GM12878 (cell line): Measurements from ENCODE around the gene PIGB. TPM values are rescaled to one million over a fixed set of nuclear protein-coding genes. Genes with fewer than 3 reads are reported as not detected.

Experiments used
- HCFC1 ChIP-seq: fragments of 150-350 bp; IDR thresholded peaks from 2 replicates; pipeline ENCODE4 v1.6.1; 2014; ENCODE audit warnings: low read length
- KLF5 ChIP-seq: fragments of 450-650 bp; IDR thresholded peaks from 2 replicates; pipeline ENCODE4 v1.6.1; 2014; ENCODE audit warnings: mild to moderate bottlenecking; ENCODE audit not compliant: partially characterized antibody
- MEF2A ChIP-seq: IDR thresholded peaks from 2 replicates; pipeline ENCODE4 v1.6.1; 2011; ENCODE audit warnings: low read depth, mild to moderate bottlenecking, low read length, moderate library complexity; ENCODE audit not compliant: insufficient read depth
- MEF2B ChIP-seq: fragments of 450-650 bp; IDR thresholded peaks from 2 replicates; pipeline ENCODE4 v1.6.1; 2018; ENCODE audit warnings: mild to moderate bottlenecking, moderate library complexity; ENCODE audit not compliant: partially characterized antibody, poor library complexity, severe bottlenecking
- MTA2 ChIP-seq: fragments of 450-650 bp; IDR thresholded peaks from 2 replicates; pipeline ENCODE4 v1.6.1; 2016; ENCODE audit warnings: low read depth, mild to moderate bottlenecking, moderate library complexity
- MTA3 ChIP-seq: IDR thresholded peaks from 2 replicates; pipeline ENCODE4 v1.6.1; 2012; ENCODE audit warnings: low read length, inconsistent platforms, borderline replicate concordance
- NFIC ChIP-seq: IDR thresholded peaks from 2 replicates; pipeline ENCODE4 v1.6.1; 2012; ENCODE audit warnings: low read depth, mild to moderate bottlenecking, inconsistent platforms, low read length, moderate library complexity
- NR2C2 ChIP-seq: IDR thresholded peaks from 2 replicates; pipeline ENCODE4 v1.6.1; 2011; ENCODE audit warnings: borderline replicate concordance, low read depth; ENCODE audit not compliant: control insufficient read depth, insufficient read length
- NRF1 ChIP-seq: conservative IDR thresholded peaks from 2 replicates; pipeline ENCODE4 v1.6.1; 2011; ENCODE audit warnings: mild to moderate bottlenecking, low read depth, low read length, improper control_type of control experiment
- RBBP5 ChIP-seq: fragments of 200-600 bp; sonication (generic); conservative IDR thresholded peaks from 2 replicates; pipeline ENCODE4 v1.6.1; 2016
- SPI1 ChIP-seq: IDR thresholded peaks from 2 replicates; pipeline ENCODE4 v1.6.1; 2011; ENCODE audit warnings: low read depth, mild to moderate bottlenecking, low read length, moderate library complexity, borderline replicate concordance; ENCODE audit not compliant: insufficient read depth
- ZZZ3 ChIP-seq: IDR thresholded peaks from 2 replicates; pipeline ENCODE4 v1.6.1; 2011; ENCODE audit warnings: low read depth; ENCODE audit not compliant: control insufficient read depth, insufficient read length
- polyA plus RNA-seq, 11 experiments: library from polyadenylated mRNA; depleted of rRNA in 4 of 11; unstranded in 6 of 11; stranded (reverse) in 5 of 11; fragments of >200 nt; fragmentation: Nextera tagmentation in 4 of 11; fragmentation: Illumina TruSeq in 1 of 11; extraction: Ambion mirVana in 4 of 11; extraction: Trizol in 1 of 11; gene quantifications; 1 replicate in 1 of 11; 2 replicates in 10 of 11; pipeline versions ENCODE4 v1.2.1 to v1.2.3, GENCODE V29; 2011 to 2016; ENCODE audit warnings: inconsistent platforms in 2 of 11, missing spikeins in 2 of 11, low read depth in 1 of 11
- total RNA-seq, 4 experiments: library from RNA; depleted of rRNA in 3 of 4; stranded (reverse); fragments of >200 nt in 3 of 4; fragmentation: Illumina TruSeq in 1 of 4; extraction: Trizol in 1 of 4; gene quantifications; 2 replicates each; pipeline versions ENCODE4 v1.2.1 to v1.2.3, GENCODE V29; 2013 to 2021
- TF ChIP-seq, protein P1 (sequence below): fragments of 450-650 bp; IDR thresholded peaks from 2 replicates; pipeline ENCODE4 v1.6.1; 2016; ENCODE audit warnings: mild to moderate bottlenecking
- TF ChIP-seq, protein P2 (sequence below): fragments of 450-650 bp; IDR thresholded peaks from 2 replicates; pipeline ENCODE4 v1.6.1; 2017; ENCODE audit warnings: low read depth, mild to moderate bottlenecking, moderate library complexity
- TF ChIP-seq, protein P3 (sequence below): fragments of 450-650 bp; IDR thresholded peaks from 2 replicates; pipeline ENCODE4 v1.6.1; 2017; ENCODE audit warnings: borderline replicate concordance
- TF ChIP-seq, protein P4 (sequence below): fragments of 150-350 bp; IDR thresholded peaks from 2 replicates; pipeline ENCODE4 v1.6.1; 2014; ENCODE audit warnings: mild to moderate bottlenecking, low read depth, low read length
- TF ChIP-seq, protein P5 (sequence below): fragments of 450-650 bp; IDR thresholded peaks from 2 replicates; pipeline ENCODE4 v1.6.1; 2017; ENCODE audit warnings: mild to moderate bottlenecking, moderate library complexity

PIGB gene
- total and polyA plus RNA-seq, 10 of the 15 experiments (the other 5 are each of a cell fraction or from before 2014, with no cell fraction given), result 17.9 to 46.0 (median 25.2) TPM

DNA sequence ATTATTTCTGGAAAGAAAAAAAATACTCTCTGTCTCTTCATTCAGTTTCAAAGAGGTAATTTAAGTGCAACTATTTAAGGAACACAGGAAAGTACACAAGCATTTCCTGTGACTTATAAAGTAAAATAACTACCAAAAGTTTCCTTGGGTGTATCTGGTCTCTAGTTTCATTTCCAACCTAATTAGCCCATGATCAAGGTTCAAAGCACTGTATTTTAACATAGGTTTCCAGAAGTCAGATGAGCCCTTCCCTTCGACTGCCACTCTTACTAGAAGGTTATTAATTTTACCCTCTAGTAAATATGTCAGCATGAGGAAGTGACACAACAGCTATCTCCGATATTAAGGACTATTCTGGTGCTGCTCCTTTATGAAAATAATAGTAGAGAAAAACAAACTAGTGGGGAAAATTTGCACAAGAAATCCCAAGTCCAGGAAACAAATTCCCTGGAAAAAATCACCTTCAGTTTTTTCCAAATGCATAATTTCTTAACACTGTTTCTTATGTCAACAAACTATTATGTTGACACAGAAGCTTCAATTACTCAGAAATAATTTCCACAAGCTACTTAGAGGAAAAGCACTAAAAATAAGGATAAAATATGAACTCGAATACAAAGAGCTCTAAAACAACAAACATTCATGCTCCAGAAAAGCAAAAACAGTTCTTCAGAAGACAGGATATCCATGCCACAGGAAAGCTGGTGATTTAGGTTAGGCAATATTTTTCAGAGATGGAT lies 53.8 kb downstream of the PIGB start (continued):
- TF ChIP-seq, protein P1, sequence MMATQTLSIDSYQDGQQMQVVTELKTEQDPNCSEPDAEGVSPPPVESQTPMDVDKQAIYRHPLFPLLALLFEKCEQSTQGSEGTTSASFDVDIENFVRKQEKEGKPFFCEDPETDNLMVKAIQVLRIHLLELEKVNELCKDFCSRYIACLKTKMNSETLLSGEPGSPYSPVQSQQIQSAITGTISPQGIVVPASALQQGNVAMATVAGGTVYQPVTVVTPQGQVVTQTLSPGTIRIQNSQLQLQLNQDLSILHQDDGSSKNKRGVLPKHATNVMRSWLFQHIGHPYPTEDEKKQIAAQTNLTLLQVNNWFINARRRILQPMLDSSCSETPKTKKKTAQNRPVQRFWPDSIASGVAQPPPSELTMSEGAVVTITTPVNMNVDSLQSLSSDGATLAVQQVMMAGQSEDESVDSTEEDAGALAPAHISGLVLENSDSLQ, result peak; percentile 61; the same call in 1 of the 2 replicates
- TF ChIP-seq, protein P2, sequence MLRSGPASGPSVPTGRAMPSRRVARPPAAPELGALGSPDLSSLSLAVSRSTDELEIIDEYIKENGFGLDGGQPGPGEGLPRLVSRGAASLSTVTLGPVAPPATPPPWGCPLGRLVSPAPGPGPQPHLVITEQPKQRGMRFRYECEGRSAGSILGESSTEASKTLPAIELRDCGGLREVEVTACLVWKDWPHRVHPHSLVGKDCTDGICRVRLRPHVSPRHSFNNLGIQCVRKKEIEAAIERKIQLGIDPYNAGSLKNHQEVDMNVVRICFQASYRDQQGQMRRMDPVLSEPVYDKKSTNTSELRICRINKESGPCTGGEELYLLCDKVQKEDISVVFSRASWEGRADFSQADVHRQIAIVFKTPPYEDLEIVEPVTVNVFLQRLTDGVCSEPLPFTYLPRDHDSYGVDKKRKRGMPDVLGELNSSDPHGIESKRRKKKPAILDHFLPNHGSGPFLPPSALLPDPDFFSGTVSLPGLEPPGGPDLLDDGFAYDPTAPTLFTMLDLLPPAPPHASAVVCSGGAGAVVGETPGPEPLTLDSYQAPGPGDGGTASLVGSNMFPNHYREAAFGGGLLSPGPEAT, result peak; percentile 29; the same call in 1 of the 2 replicates
- TF ChIP-seq NFIC (peak; percentile 20; the same call in 1 of the 2 replicates), MTA2 (peak; percentile 48; the same call in 1 of the 2 replicates), NRF1 (no peak), RBBP5 (no peak), ZZZ3 (no peak), HCFC1 (no peak), MEF2B (peak; percentile 44), SPI1 (peak; percentile 34; the same call in 1 of the 2 replicates), KLF5 (no peak), MEF2A (0 out of 2 replicates have a peak, but pooled peaks have one; percentile 36), NR2C2 (no peak), MTA3 (no peak)
- TF ChIP-seq, protein P3, sequence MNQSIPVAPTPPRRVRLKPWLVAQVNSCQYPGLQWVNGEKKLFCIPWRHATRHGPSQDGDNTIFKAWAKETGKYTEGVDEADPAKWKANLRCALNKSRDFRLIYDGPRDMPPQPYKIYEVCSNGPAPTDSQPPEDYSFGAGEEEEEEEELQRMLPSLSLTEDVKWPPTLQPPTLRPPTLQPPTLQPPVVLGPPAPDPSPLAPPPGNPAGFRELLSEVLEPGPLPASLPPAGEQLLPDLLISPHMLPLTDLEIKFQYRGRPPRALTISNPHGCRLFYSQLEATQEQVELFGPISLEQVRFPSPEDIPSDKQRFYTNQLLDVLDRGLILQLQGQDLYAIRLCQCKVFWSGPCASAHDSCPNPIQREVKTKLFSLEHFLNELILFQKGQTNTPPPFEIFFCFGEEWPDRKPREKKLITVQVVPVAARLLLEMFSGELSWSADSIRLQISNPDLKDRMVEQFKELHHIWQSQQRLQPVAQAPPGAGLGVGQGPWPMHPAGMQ, result no peak
- TF ChIP-seq, protein P4, sequence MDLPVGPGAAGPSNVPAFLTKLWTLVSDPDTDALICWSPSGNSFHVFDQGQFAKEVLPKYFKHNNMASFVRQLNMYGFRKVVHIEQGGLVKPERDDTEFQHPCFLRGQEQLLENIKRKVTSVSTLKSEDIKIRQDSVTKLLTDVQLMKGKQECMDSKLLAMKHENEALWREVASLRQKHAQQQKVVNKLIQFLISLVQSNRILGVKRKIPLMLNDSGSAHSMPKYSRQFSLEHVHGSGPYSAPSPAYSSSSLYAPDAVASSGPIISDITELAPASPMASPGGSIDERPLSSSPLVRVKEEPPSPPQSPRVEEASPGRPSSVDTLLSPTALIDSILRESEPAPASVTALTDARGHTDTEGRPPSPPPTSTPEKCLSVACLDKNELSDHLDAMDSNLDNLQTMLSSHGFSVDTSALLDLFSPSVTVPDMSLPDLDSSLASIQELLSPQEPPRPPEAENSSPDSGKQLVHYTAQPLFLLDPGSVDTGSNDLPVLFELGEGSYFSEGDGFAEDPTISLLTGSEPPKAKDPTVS, result no peak
- TF ChIP-seq, protein P5, sequence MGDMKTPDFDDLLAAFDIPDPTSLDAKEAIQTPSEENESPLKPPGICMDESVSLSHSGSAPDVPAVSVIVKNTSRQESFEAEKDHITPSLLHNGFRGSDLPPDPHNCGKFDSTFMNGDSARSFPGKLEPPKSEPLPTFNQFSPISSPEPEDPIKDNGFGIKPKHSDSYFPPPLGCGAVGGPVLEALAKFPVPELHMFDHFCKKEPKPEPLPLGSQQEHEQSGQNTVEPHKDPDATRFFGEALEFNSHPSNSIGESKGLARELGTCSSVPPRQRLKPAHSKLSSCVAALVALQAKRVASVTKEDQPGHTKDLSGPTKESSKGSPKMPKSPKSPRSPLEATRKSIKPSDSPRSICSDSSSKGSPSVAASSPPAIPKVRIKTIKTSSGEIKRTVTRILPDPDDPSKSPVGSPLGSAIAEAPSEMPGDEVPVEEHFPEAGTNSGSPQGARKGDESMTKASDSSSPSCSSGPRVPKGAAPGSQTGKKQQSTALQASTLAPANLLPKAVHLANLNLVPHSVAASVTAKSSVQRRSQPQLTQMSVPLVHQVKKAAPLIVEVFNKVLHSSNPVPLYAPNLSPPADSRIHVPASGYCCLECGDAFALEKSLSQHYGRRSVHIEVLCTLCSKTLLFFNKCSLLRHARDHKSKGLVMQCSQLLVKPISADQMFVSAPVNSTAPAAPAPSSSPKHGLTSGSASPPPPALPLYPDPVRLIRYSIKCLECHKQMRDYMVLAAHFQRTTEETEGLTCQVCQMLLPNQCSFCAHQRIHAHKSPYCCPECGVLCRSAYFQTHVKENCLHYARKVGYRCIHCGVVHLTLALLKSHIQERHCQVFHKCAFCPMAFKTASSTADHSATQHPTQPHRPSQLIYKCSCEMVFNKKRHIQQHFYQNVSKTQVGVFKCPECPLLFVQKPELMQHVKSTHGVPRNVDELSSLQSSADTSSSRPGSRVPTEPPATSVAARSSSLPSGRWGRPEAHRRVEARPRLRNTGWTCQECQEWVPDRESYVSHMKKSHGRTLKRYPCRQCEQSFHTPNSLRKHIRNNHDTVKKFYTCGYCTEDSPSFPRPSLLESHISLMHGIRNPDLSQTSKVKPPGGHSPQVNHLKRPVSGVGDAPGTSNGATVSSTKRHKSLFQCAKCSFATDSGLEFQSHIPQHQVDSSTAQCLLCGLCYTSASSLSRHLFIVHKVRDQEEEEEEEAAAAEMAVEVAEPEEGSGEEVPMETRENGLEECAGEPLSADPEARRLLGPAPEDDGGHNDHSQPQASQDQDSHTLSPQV, result no peak
- TF ChIP-seq, all 136 proteins: peak for 7
